ENCODE measurements around the gene NOC3L.
"Not testable (repeated sequence)": the region's sequence is repeated elsewhere in the genome, so short reads cannot be mapped to it uniquely, and the experiment has no call there.

The NOC3L gene

DNA sequence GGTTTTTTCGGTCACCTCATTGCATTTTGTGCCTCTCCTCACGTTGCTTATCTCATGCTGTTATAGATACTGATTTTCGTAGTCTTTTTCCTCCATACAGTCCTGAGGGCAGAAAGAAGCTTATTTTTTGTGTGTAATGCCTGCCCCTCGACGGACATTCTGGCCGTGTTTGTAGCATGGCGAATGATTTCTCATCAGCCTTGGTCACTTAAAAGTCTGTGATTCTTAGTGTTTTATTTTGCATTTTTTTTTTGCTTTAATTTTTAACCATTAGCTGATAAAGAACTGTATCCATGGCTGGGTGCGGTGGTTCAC lies 469 bp upstream of the NOC3L start:
- Histone ChIP-seq H3K36me3 (ENCODE audit: control insufficient read depth in 1 of 2, insufficient read depth in 2 of 2, low read length in 2 of 2) (peaks cover 0 to 5% of the 10 kb centered on the region in 2 donors), H3K27ac (ENCODE audit: low read depth, low read length) (no peak overlapping the region), H3K4me1 (ENCODE audit: control insufficient read depth in 1 of 2, insufficient read depth in 2 of 2, low read length in 2 of 2) (peaks cover 15 to 18% of the 10 kb centered on the region in 2 donors), H3K9me3 (ENCODE audit: control insufficient read depth in 1 of 2, low read length in 2 of 2) (no peaks in the 10 kb centered on the region), H3K27me3 (ENCODE audit: control insufficient read depth in 1 of 2, insufficient read depth in 2 of 2, low read length in 2 of 2) (no peaks in the 10 kb centered on the region), H3K4me3 (ENCODE audit: low read depth in 1 of 2, low read length in 2 of 2) (peak overlapping the region; percentile 97 to 98), H3K9ac (ENCODE audit: low read depth in 1 of 2, low read length in 2 of 2) (peak overlapping the region in 1 of 2 donors; percentile 74)

- peaks cover 15 to 18% of the 10 kb centered on the region in 2 donors for H3K4me1 ChIP-seq (ENCODE audit: control insufficient read depth in 1 of 2, insufficient read depth in 2 of 2, low read length in 2 of 2)
- no peak overlapping the region for H3K27ac ChIP-seq (ENCODE audit: low read depth, low read length)
- H3K27me3 ChIP-seq (ENCODE audit: control insufficient read depth in 1 of 2, insufficient read depth in 2 of 2, low read length in 2 of 2) = no peaks in the 10 kb centered on the region
- peak overlapping the region; percentile 97 to 98 for H3K4me3 ChIP-seq (ENCODE audit: low read depth in 1 of 2, low read length in 2 of 2)
- peaks cover 8 to 21% of the 10 kb centered on the region in 2 donors for H3K36me3 ChIP-seq (ENCODE audit: control insufficient read depth in 1 of 2, insufficient read depth in 2 of 2, low read length in 2 of 2)
- H3K9me3 ChIP-seq (ENCODE audit: control insufficient read depth in 1 of 2, low read length in 2 of 2) = no peaks in the 10 kb centered on the region
- H3K9ac ChIP-seq (ENCODE audit: low read depth in 1 of 2, low read length in 2 of 2) = no peak overlapping the region
Observed at GRCh38 chr10:94361171-94361794, 1.5 kb downstream of the NOC3L start.

DNA sequence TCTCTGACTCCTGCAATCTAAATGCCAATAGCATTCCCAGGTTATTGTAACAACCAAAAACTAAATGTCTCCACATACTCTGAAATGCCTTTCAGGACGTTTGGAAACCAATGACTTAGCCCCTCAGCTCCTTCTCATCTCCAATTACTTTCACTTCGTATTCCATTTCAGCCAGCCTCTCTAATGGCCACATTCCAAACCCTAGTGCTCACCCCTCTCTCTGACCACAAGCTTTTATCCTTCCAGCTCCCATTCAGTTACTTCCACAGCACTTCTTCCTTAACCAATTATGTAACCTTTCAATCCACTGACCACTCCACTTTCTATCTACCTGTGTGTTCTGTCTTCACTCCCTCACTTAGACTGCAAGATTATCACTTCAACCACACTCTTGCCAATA lies 4.3 kb downstream of the NOC3L start:
- H3K9ac ChIP-seq (ENCODE audit: low read depth in 1 of 2, low read length in 2 of 2) = no peak overlapping the region
- H3K36me3 ChIP-seq (ENCODE audit: control insufficient read depth in 1 of 2, insufficient read depth in 2 of 2, low read length in 2 of 2) = peaks cover 14 to 29% of the 10 kb centered on the region in 2 donors
- H3K9me3 ChIP-seq (ENCODE audit: control insufficient read depth in 1 of 2, low read length in 2 of 2) = no peaks in the 10 kb centered on the region
- H3K4me1 ChIP-seq (ENCODE audit: control insufficient read depth in 1 of 2, insufficient read depth in 2 of 2, low read length in 2 of 2) = peaks cover 15 to 18% of the 10 kb centered on the region in 2 donors
- H3K27me3 ChIP-seq (ENCODE audit: control insufficient read depth in 1 of 2, insufficient read depth in 2 of 2, low read length in 2 of 2) = no peaks in the 10 kb centered on the region
- H3K27ac ChIP-seq (ENCODE audit: low read depth, low read length) = no peak overlapping the region
- H3K4me3 ChIP-seq (ENCODE audit: low read depth in 1 of 2, low read length in 2 of 2) = no peak overlapping the region

DNA sequence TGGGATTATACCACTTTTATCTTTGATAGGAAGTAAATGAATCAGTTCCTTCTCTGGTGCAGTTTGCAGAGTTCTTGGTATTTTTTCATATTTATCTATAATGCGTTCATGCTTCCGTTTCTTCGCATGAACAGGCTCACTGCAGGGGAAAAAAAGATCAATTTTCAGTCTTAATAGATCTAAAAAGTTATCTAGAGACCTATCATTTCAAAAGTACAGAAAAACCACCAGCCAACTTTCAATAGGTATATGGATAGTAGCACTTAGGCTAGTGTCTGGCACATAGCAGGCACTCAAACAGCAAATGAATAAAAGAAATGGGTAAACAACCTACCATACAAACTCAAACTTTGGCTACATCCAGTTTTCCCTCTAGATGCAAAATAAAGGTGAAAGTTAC lies 5.5 kb downstream of the NOC3L start:
- Histone ChIP-seq H3K4me1 (ENCODE audit: control insufficient read depth in 1 of 2, insufficient read depth in 2 of 2, low read length in 2 of 2) (peaks cover 13% of the 10 kb centered on the region in 2 donors), H3K27me3 (ENCODE audit: control insufficient read depth in 1 of 2, insufficient read depth in 2 of 2, low read length in 2 of 2) (no peaks in the 10 kb centered on the region), H3K9me3 (ENCODE audit: control insufficient read depth in 1 of 2, low read length in 2 of 2) (no peaks in the 10 kb centered on the region), H3K9ac (ENCODE audit: low read depth in 1 of 2, low read length in 2 of 2) (no peak overlapping the region), H3K4me3 (ENCODE audit: low read depth in 1 of 2, low read length in 2 of 2) (no peak overlapping the region), H3K36me3 (ENCODE audit: control insufficient read depth in 1 of 2, insufficient read depth in 2 of 2, low read length in 2 of 2) (peaks cover 18 to 32% of the 10 kb centered on the region in 2 donors), H3K27ac (ENCODE audit: low read depth, low read length) (no peak overlapping the region)

- no peak overlapping the region for H3K4me3 ChIP-seq (ENCODE audit: low read depth in 1 of 2, low read length in 2 of 2)
- H3K36me3 ChIP-seq (ENCODE audit: control insufficient read depth in 1 of 2, insufficient read depth in 2 of 2, low read length in 2 of 2) = peaks cover 18 to 40% of the 10 kb centered on the region in 2 donors
Observed at GRCh38 chr10:94355841-94356240, 6.9 kb downstream of the NOC3L start.

DNA sequence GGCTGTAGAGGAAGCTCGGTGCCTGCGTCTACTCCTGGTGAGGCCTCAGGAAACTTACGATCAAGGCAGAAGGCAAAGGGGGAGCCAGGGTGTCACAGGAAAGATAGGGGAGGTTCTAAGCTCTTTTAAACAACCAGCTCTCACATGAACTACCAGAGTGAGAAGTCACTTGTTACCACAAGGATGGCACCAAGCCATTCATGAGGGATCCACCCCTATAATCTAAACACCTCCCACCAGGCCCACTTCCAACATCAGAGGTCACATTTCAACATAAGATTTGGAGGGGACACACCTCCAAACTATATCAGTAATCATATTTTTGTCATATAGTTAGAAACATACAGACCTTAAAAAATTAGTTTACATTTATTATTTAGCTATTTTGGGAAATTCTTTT lies 9.4 kb downstream of the NOC3L start:
- H3K27me3 ChIP-seq (ENCODE audit: control insufficient read depth in 1 of 2, insufficient read depth in 2 of 2, low read length in 2 of 2) = no peaks in the 10 kb centered on the region
- no peak overlapping the region for H3K27ac ChIP-seq (ENCODE audit: low read depth, low read length)
- no peak overlapping the region for H3K9ac ChIP-seq (ENCODE audit: low read depth in 1 of 2, low read length in 2 of 2)
- no peak overlapping the region for H3K4me3 ChIP-seq (ENCODE audit: low read depth in 1 of 2, low read length in 2 of 2)
- peaks cover 18 to 44% of the 10 kb centered on the region in 2 donors for H3K36me3 ChIP-seq (ENCODE audit: control insufficient read depth in 1 of 2, insufficient read depth in 2 of 2, low read length in 2 of 2)
- H3K9me3 ChIP-seq (ENCODE audit: control insufficient read depth in 1 of 2, low read length in 2 of 2) = no peaks in the 10 kb centered on the region
- no peaks in the 10 kb centered on the region for H3K4me1 ChIP-seq (ENCODE audit: control insufficient read depth in 1 of 2, insufficient read depth in 2 of 2, low read length in 2 of 2)

More at GRCh38 chr10:94355841-94356240, 6.9 kb downstream of the NOC3L start:
- Histone ChIP-seq H3K9me3 (ENCODE audit: control insufficient read depth in 1 of 2, low read length in 2 of 2) (no peaks in the 10 kb centered on the region), H3K4me1 (ENCODE audit: control insufficient read depth in 1 of 2, insufficient read depth in 2 of 2, low read length in 2 of 2) (no peaks in the 10 kb centered on the region), H3K9ac (ENCODE audit: low read depth in 1 of 2, low read length in 2 of 2) (no peak overlapping the region), H3K27ac (ENCODE audit: low read depth, low read length) (no peak overlapping the region), H3K27me3 (ENCODE audit: control insufficient read depth in 1 of 2, insufficient read depth in 2 of 2, low read length in 2 of 2) (no peaks in the 10 kb centered on the region)

DNA sequence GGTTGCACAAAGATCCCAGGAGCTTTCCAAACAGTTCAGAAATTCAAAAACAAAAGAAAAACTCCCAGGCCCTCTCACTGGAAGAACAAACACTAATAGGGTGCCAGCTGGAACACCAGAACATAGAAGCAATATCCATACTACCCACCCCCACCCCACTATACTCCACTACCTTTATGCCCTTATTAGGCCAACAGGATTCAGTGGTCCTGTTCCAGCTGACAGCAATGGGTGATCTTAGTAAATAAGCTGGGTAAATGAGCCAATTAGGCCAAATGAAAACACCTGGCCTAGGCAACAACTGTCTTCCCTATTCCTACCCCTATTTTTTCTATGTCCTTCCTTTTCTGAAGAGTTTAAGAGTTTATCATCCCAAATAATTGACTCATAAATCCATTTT lies 11.7 kb downstream of the NOC3L start:
- peaks cover 10 to 26% of the 10 kb centered on the region in 2 donors for H3K36me3 ChIP-seq (ENCODE audit: control insufficient read depth in 1 of 2, insufficient read depth in 2 of 2, low read length in 2 of 2)
- no peaks in the 10 kb centered on the region for H3K9me3 ChIP-seq (ENCODE audit: control insufficient read depth in 1 of 2, low read length in 2 of 2)
- H3K4me3 ChIP-seq (ENCODE audit: low read depth in 1 of 2, low read length in 2 of 2) = no peak overlapping the region
- no peak overlapping the region for H3K9ac ChIP-seq (ENCODE audit: low read depth in 1 of 2, low read length in 2 of 2)
- H3K27me3 ChIP-seq (ENCODE audit: control insufficient read depth in 1 of 2, insufficient read depth in 2 of 2, low read length in 2 of 2) = no peaks in the 10 kb centered on the region
- H3K27ac ChIP-seq (ENCODE audit: low read depth, low read length) = no peak overlapping the region
- H3K4me1 ChIP-seq (ENCODE audit: control insufficient read depth in 1 of 2, insufficient read depth in 2 of 2, low read length in 2 of 2) = no peaks in the 10 kb centered on the region

DNA sequence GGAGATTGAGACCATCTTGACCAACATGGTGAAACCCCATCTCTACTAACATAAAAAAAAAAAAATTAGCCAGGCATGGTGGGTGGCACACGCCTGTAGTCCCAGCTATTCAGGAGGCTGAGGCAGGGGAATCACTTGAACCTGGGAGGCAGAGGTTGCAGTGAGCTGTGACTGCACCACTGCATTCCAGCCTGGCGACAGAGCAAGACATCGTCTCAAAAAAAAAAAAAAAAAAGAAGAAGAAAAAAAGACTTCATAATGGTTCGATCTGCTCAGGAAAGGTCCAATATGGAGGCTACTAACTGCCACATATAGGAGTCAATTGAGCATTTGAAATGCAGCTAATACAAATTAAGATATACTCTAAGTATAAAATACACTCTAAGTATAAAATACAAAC lies 12.2 kb downstream of the NOC3L start:
- H3K9me3 ChIP-seq (ENCODE audit: control insufficient read depth in 1 of 2, low read length in 2 of 2); H3K4me1 ChIP-seq (ENCODE audit: control insufficient read depth in 1 of 2, insufficient read depth in 2 of 2, low read length in 2 of 2); H3K4me3 ChIP-seq (ENCODE audit: low read depth in 1 of 2, low read length in 2 of 2); H3K27ac ChIP-seq (ENCODE audit: low read depth, low read length); H3K27me3 ChIP-seq (ENCODE audit: control insufficient read depth in 1 of 2, insufficient read depth in 2 of 2, low read length in 2 of 2); H3K9ac ChIP-seq (ENCODE audit: low read depth in 1 of 2, low read length in 2 of 2): not testable (repeated sequence)
- H3K36me3 ChIP-seq (ENCODE audit: control insufficient read depth in 1 of 2, insufficient read depth in 2 of 2, low read length in 2 of 2) = peaks cover 10 to 26% of the 10 kb centered on the region in 2 donors

DNA sequence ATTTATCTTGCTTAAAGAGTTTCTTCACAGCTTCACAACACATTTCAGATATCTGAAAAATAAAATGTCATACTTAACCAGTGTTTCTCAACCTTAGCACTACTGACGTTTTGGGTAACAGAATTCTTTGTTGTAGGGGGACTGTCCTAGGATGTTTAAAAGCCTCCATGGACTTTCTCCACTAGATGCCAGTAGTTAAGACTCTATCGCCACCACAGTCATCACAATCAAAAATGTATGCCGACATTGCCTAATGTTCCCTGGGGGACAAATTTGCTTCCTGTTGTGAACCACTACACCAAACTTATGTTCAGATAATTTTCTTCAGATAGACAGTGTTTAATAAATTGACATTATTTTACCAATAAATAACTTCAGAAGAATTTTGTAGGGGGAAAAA lies 13.4 kb downstream of the NOC3L start:
- Histone ChIP-seq H3K9me3 (ENCODE audit: control insufficient read depth in 1 of 2, low read length in 2 of 2) (no peaks in the 10 kb centered on the region), H3K9ac (ENCODE audit: low read depth in 1 of 2, low read length in 2 of 2) (no peak overlapping the region), H3K27ac (ENCODE audit: low read depth, low read length) (no peak overlapping the region), H3K27me3 (ENCODE audit: control insufficient read depth in 1 of 2, insufficient read depth in 2 of 2, low read length in 2 of 2) (no peaks in the 10 kb centered on the region), H3K36me3 (ENCODE audit: control insufficient read depth in 1 of 2, insufficient read depth in 2 of 2, low read length in 2 of 2) (peaks cover 10 to 27% of the 10 kb centered on the region in 2 donors), H3K4me3 (ENCODE audit: low read depth in 1 of 2, low read length in 2 of 2) (no peak overlapping the region), H3K4me1 (ENCODE audit: control insufficient read depth in 1 of 2, insufficient read depth in 2 of 2, low read length in 2 of 2) (no peaks in the 10 kb centered on the region)

DNA sequence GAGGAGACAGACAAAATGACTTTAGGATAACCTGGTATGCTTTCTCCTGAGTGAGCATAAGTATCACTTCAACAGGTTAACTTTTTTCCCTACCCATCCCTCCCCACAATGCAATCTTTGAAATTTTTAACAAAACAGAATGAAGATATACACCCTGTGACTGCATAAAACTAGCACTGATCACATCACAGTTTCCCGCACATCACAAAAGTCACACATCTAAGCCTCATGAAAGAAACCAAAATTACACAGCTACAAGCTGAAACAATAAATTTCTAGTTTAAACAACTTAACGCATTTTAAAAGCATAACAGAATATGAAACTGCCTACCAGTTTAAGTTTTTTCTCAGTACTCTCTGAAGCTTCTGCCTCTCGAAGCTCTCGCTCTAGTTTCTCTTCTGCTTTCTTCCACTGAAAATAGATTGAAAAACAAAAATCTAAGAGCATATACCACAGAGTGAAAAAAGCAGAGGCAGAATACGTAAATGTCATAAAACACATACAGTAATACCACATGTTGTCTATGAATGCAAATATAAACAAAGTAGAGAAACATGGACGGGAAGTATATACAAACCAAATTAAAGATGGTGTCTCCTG lies 18.1 kb downstream of the NOC3L start:
- Histone ChIP-seq H3K9me3 (ENCODE audit: control insufficient read depth in 1 of 2, low read length in 2 of 2) (no peaks in the 10 kb centered on the region), H3K36me3 (ENCODE audit: control insufficient read depth in 1 of 2, insufficient read depth in 2 of 2, low read length in 2 of 2) (peaks cover 4 to 38% of the 10 kb centered on the region in 2 donors), H3K9ac (ENCODE audit: low read depth in 1 of 2, low read length in 2 of 2) (no peak overlapping the region), H3K27me3 (ENCODE audit: control insufficient read depth in 1 of 2, insufficient read depth in 2 of 2, low read length in 2 of 2) (no peaks in the 10 kb centered on the region), H3K4me1 (ENCODE audit: control insufficient read depth in 1 of 2, insufficient read depth in 2 of 2, low read length in 2 of 2) (no peaks in the 10 kb centered on the region), H3K27ac (ENCODE audit: low read depth, low read length) (no peak overlapping the region), H3K4me3 (ENCODE audit: low read depth in 1 of 2, low read length in 2 of 2) (no peak overlapping the region)
